ENCODE measurements around the gene NEDD8. TPM values are rescaled to one million over a fixed set of nuclear protein-coding genes. Genes with fewer than 3 reads are reported as not detected.

Gene NEDD8
- total and polyA plus RNA-seq, 8 donors: 162 to 219 (median 200) TPM

DNA sequence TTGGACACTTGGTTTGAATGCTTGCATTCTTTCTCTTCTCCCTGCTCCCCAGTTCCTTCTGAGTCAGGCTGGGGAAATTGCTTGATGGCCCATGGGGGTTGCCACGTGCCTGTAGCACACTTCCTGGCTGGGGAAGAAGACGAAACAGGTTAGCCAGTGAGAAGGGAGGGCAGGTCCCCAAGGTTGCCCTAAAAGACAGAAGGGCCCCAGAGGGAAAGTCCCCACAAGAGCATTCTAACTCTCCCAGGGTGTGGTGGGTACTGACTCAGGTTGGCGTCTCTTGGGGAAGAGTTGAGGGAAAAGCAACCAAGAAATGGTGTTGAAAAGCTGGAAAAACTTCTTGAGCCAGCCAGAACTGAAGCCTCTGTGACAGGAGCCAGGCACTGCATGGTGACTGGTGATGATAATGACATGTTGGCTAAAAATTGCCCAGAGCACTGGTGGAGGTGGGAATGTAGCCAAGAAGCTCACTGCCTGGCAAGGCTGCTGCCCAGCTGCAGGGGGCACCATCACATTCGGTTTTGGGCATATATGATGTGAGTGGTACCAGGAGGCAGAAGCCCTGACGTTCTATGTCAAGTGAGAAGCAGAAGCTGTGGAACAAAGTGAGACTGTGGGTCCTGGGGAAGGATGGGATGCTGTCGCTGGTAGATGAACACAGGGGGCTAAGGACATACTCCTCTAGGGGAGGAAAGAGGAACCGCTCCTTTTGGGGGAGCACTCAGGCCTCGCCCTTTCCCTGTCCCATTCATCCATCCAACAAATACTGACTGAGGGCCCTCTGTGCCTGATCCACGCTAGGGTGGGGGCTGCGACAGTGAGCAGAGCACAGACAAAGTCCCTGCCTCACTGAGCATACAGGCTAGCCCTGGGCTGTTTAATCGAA, 47.4 kb upstream of the NEDD8 start:
- no peak overlapping the region for H3K4me3 ChIP-seq
- ATAC-seq (no peak), DNase-seq (no peak)
- peaks cover 0 to 84% of the 10 kb centered on the region in 2 donors for H3K4me1 ChIP-seq
- TF ChIP-seq, protein P1, sequence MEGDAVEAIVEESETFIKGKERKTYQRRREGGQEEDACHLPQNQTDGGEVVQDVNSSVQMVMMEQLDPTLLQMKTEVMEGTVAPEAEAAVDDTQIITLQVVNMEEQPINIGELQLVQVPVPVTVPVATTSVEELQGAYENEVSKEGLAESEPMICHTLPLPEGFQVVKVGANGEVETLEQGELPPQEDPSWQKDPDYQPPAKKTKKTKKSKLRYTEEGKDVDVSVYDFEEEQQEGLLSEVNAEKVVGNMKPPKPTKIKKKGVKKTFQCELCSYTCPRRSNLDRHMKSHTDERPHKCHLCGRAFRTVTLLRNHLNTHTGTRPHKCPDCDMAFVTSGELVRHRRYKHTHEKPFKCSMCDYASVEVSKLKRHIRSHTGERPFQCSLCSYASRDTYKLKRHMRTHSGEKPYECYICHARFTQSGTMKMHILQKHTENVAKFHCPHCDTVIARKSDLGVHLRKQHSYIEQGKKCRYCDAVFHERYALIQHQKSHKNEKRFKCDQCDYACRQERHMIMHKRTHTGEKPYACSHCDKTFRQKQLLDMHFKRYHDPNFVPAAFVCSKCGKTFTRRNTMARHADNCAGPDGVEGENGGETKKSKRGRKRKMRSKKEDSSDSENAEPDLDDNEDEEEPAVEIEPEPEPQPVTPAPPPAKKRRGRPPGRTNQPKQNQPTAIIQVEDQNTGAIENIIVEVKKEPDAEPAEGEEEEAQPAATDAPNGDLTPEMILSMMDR (IDR thresholded peaks at IDR 0.05): no peak
- intact Hi-C loops (cut with DNase I): no loop called here
- no peaks in the 10 kb centered on the region for H3K36me3 ChIP-seq
- no peaks in the 10 kb centered on the region for H3K27me3 ChIP-seq
- peak overlapping the region in 1 of 2 donors; percentile 88 for H3K27ac ChIP-seq
- no peaks in the 10 kb centered on the region for H3K9me3 ChIP-seq

- intact Hi-C loops (cut with DNase I): no loop called here
- DNase-seq (no peak), ATAC-seq (no peak)
- no peaks in the 10 kb centered on the region for H3K27me3 ChIP-seq
- no peak overlapping the region for H3K4me3 ChIP-seq
- TF ChIP-seq, protein P1 (IDR thresholded peaks at IDR 0.05): no peak
- peaks cover 4 to 95% of the 10 kb centered on the region in 2 donors for H3K4me1 ChIP-seq
- no peaks in the 10 kb centered on the region for H3K36me3 ChIP-seq
- H3K9me3 ChIP-seq: no peaks in the 10 kb centered on the region
- peak overlapping the region in 1 of 2 donors; percentile 88 for H3K27ac ChIP-seq
Observed at GRCh38 chr14:24278424-24278823, 46.3 kb upstream of the NEDD8 start.

DNA sequence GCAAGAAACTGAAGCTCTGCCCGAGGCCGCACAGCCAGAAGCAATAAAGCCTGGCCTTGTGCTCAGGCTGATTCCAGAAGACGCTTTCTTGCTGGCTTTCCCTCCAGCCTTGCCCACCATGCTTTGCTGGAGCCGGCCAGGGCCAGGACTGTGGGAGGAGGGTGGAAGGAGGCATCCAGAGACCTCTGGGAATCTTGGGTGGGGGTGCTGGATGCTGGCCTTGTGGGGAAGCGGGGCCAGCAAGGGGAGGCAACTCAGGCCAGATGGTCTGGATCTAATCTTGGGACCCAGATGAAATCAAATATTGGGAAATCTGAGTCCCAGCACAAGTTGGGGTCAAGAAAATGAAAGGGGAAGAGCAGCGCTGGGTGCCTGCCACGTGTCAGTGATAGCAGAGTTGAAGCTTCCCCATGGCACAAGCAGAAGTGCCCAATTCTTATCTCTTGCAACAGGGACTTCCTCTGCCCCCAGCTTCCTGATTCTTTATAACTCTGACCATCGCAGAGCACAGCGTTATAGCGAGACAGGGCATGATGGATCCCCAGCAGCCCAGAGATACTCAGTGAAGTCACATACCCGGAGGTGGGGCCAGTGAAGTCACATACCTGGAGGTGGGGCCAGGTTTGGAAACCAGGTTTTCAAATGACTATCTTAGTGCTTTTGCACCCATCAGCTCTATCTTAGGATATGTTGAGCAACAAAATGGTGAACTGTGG, 45.6 kb upstream of the NEDD8 start:
- DNase-seq (peak in 1 of 4 donors; percentile 70), ATAC-seq (no peak)
- Histone ChIP-seq H3K4me1 (peaks cover 10 to 99% of the 10 kb centered on the region in 2 donors), H3K9me3 (no peaks in the 10 kb centered on the region), H3K4me3 (no peak overlapping the region), H3K27me3 (no peaks in the 10 kb centered on the region), H3K27ac (peak overlapping the region in 1 of 2 donors; percentile 88), H3K36me3 (no peaks in the 10 kb centered on the region)
- TF ChIP-seq, protein P1 (IDR thresholded peaks at IDR 0.05): no peak
- intact Hi-C loops (cut with DNase I): no loop called here

DNA sequence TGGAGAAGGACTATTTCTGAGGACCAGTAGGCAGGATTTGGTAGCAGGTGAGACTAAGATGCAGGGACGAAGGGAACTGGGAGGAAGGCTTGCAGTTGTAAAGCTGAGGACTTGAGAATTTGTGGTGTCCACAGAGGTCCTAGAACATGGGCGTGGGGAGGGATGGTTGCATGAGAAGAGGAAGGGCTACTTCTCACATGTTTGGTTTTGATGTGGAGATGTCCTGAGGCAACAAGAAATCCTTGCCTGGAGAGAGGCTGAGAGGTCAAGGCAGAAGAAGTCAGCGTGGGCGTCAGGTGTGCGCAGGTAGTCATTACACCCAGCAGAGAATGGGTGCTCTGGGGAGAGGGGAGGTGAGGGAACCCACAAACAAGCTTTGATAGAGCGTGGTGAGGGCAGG, 44.9 kb upstream of the NEDD8 start:
- DNase-seq (no peak), ATAC-seq (no peak)
- intact Hi-C loops (cut with DNase I): no loop called here
- Histone ChIP-seq H3K27ac (peak overlapping the region in 1 of 2 donors; percentile 88), H3K9me3 (no peaks in the 10 kb centered on the region), H3K36me3 (no peaks in the 10 kb centered on the region), H3K4me3 (no peak overlapping the region), H3K4me1 (peaks cover 15 to 99% of the 10 kb centered on the region in 2 donors), H3K27me3 (no peaks in the 10 kb centered on the region)
- TF ChIP-seq, protein P1 (IDR thresholded peaks at IDR 0.05): no peak

DNA sequence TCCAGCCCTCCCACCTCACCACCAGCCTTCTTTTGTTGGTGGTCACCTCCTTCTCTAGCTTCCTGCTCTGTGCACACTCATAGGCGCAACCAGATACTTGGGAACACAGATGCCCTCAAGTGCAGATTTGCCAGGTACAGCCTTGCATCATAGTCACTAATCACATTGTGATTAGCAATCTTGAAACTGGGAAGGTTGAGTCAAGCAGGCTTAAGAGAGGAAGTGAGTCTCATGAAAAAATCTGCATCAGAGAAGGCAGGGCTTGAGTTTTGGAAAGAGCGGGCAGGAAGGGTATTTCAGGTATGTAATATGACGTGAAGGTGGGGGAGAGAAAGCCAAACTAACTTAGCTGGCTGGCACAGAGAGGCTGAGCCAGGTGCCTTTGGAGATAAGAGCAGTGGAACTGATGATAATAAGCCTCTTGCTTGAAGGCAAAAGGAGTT, 42.0 kb upstream of the NEDD8 start:
- peak; percentile 49 for ATAC-seq

More for the DNA sequence above, 42.0 kb upstream of the NEDD8 start:
- peaks cover 0 to 12% of the 10 kb centered on the region in 2 donors for H3K36me3 ChIP-seq
- peak in 1 of 4 donors; percentile 44 for DNase-seq
- no peaks in the 10 kb centered on the region for H3K27me3 ChIP-seq
- intact Hi-C loops (cut with DNase I): no loop called here
- TF ChIP-seq, protein P1 (IDR thresholded peaks at IDR 0.05): no peak
- H3K4me1 ChIP-seq: peaks cover 23 to 81% of the 10 kb centered on the region in 2 donors
- no peak overlapping the region for H3K4me3 ChIP-seq
- H3K27ac ChIP-seq: peak overlapping the region; percentile 97 to 99
- H3K9me3 ChIP-seq: no peaks in the 10 kb centered on the region
